Upper lobe of right lung (tissue), 1 donor: ENCODE data around the gene CYBC1. TPM values are rescaled to one million over a fixed set of nuclear protein-coding genes. Genes with fewer than 3 reads are reported as not detected.

ENCODE experiments used
- ATAC-seq: fragments of 200-7000 bp; cut with Tn5 transposase; one replicate; pipeline ENCODE4 v1.9.1; 2020; ENCODE audit warnings: mild to moderate bottlenecking, moderate library complexity
- DNase-seq: peaks from one replicate; pipeline ENCODE4 v3.0.0-alpha.2; 2020
- H3K27ac ChIP-seq: fragments of 200-600 bp; one replicate; pipeline ENCODE4 v1.8.0; 2022
- H3K27me3 ChIP-seq: fragments of 200-600 bp; one replicate; pipeline ENCODE4 v1.8.0; 2022; ENCODE audit warnings: mild to moderate bottlenecking
- H3K36me3 ChIP-seq: fragments of 200-600 bp; one replicate; pipeline ENCODE4 v1.8.0; 2022
- H3K4me1 ChIP-seq: fragments of 200-600 bp; one replicate; pipeline ENCODE4 v1.8.0; 2022
- H3K4me3 ChIP-seq: fragments of 200-600 bp; one replicate; pipeline ENCODE4 v1.8.0; 2022; ENCODE audit warnings: mild to moderate bottlenecking
- H3K9me3 ChIP-seq: fragments of 200-600 bp; one replicate; pipeline ENCODE4 v1.8.0; 2022
- intact Hi-C: fragments of 100-400 bp; cut with DNase I; formaldehyde crosslinking; loops from one replicate; pipeline ENCODE4 v1.11.0; 2022
- total RNA-seq: library from RNA; stranded (reverse); fragmentation: NEBNext Ultra II Directional; extraction: Animal tissue kit (Norgen Biotek cat#: 25700); gene quantifications from one replicate; pipeline ENCODE4 v1.2.1, GENCODE V29; 2021
- TF ChIP-seq, protein P1 (sequence below): fragments of 200-600 bp; IDR thresholded peaks from one replicate; pipeline ENCODE4 v1.8.0; 2022; ENCODE audit warnings: antibody characterized with exemption
- donor health status: DM: no; HTN: yes; CAD: no; lungs with severe emphysema.

CYBC1 gene
- total RNA-seq, 1 donor from 2014 or later = 120 TPM

DNA sequence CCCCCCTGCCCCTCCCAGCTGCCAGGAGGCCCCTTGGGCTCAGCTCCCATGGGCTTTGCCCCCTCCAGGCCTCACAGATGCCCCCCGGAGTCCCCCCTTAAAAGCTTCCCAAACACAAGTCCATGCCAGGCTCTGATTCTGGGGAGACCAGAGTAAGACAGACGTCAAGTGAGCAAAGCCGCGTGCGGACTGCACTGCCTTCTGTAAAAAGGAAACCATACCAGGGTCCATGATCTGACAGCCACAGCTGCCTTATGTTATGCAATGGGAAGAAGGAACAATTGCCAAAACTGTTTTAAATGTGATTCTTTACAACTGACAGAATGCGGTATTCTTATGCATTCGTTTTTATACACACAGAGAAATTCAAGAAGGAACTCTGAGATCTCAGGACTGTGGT lies 50.3 kb downstream of the CYBC1 start:
- Histone ChIP-seq H3K36me3 (peaks cover 28% of the 10 kb centered on the region), H3K4me1 (peaks cover 7% of the 10 kb centered on the region), H3K9me3 (no peaks in the 10 kb centered on the region), H3K27ac (no peak overlapping the region), H3K4me3 (no peak overlapping the region), H3K27me3 (no peaks in the 10 kb centered on the region)
- TF ChIP-seq, protein P1, sequence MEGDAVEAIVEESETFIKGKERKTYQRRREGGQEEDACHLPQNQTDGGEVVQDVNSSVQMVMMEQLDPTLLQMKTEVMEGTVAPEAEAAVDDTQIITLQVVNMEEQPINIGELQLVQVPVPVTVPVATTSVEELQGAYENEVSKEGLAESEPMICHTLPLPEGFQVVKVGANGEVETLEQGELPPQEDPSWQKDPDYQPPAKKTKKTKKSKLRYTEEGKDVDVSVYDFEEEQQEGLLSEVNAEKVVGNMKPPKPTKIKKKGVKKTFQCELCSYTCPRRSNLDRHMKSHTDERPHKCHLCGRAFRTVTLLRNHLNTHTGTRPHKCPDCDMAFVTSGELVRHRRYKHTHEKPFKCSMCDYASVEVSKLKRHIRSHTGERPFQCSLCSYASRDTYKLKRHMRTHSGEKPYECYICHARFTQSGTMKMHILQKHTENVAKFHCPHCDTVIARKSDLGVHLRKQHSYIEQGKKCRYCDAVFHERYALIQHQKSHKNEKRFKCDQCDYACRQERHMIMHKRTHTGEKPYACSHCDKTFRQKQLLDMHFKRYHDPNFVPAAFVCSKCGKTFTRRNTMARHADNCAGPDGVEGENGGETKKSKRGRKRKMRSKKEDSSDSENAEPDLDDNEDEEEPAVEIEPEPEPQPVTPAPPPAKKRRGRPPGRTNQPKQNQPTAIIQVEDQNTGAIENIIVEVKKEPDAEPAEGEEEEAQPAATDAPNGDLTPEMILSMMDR = no peak
- DNase-seq = no peak
- peak; percentile 37 for ATAC-seq
- intact Hi-C loops = loop anchor here (10.0 kb wide), 1 partner anchor 45 kb away; the partner anchor contains the start of gene TEX19

- intact Hi-C loops = loop anchor here (10.0 kb wide), 1 partner anchor 45 kb away; the partner anchor contains the start of gene TEX19
- no peak for DNase-seq
- Histone ChIP-seq H3K9me3 (no peaks in the 10 kb centered on the region), H3K36me3 (peaks cover 29% of the 10 kb centered on the region), H3K4me3 (no peak overlapping the region), H3K4me1 (peaks cover 7% of the 10 kb centered on the region), H3K27me3 (no peaks in the 10 kb centered on the region), H3K27ac (no peak overlapping the region)
- ATAC-seq = no peak
- TF ChIP-seq, protein P1 = no peak
Observed at GRCh38 chr17:82399601-82400101, 50.9 kb downstream of the CYBC1 start.

DNA sequence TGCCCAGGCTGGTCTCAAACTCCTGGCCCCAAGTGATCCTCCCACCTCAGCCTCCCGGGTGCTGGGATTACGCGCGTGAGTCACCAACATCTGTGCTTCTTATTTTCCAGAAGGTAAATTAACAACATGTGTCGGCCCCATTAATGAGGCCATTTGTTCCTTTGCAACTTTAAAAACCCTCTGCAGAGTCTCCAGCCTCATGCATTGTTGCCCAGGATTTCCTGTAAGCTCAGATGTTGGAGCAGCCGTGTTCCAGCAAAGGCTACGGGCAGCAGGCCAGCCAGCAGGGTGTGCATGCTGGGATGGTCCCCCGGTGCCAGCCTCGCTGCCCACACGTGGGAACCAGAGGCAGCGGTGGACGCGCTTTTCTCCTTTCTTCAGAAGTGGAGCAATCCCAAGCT lies 51.5 kb downstream of the CYBC1 start:
- peaks cover 7% of the 10 kb centered on the region for H3K4me1 ChIP-seq
- peaks cover 29% of the 10 kb centered on the region for H3K36me3 ChIP-seq
- intact Hi-C loops = no loop called here
- ATAC-seq (no peak), DNase-seq (no peak)
- H3K27ac ChIP-seq = no peak overlapping the region
- H3K9me3 ChIP-seq = no peaks in the 10 kb centered on the region
- H3K4me3 ChIP-seq = no peak overlapping the region
- TF ChIP-seq, protein P1 = no peak
- H3K27me3 ChIP-seq = no peaks in the 10 kb centered on the region

GRCh38 chr17:82397449-82398335 lies 52.9 kb downstream of the CYBC1 start:
- no peak overlapping the region for H3K4me3 ChIP-seq
- DNase-seq (no peak), ATAC-seq (no peak)
- H3K9me3 ChIP-seq = no peaks in the 10 kb centered on the region
- peaks cover 7% of the 10 kb centered on the region for H3K4me1 ChIP-seq
- H3K36me3 ChIP-seq = peaks cover 18% of the 10 kb centered on the region
- intact Hi-C loops = no loop called here
- TF ChIP-seq, protein P1 = no peak
- no peaks in the 10 kb centered on the region for H3K27me3 ChIP-seq
- H3K27ac ChIP-seq = no peak overlapping the region

- Histone ChIP-seq H3K4me1 (peaks cover 7% of the 10 kb centered on the region), H3K27ac (no peak overlapping the region), H3K36me3 (peaks cover 17% of the 10 kb centered on the region), H3K4me3 (no peak overlapping the region), H3K9me3 (no peaks in the 10 kb centered on the region), H3K27me3 (no peaks in the 10 kb centered on the region)
- DNase-seq (no peak), ATAC-seq (no peak)
- TF ChIP-seq, protein P1 = no peak
- intact Hi-C loops = no loop called here
Observed at GRCh38 chr17:82396601-82397435, 53.7 kb downstream of the CYBC1 start.
